GM10266 (cell line): ENCODE measurements around the gene BRF1.

Experiments used
- DNase-seq: peaks from one replicate; pipeline ENCODE4 v3.0.0; 2012; ENCODE audit errors: extremely low spot score
- CTCF ChIP-seq: IDR thresholded peaks from 2 replicates; pipeline ENCODE4 v1.5.1; 2012; ENCODE audit warnings: mild to moderate bottlenecking, low read depth; ENCODE audit not compliant: control insufficient read depth, insufficient read depth; ENCODE audit errors: missing control alignments

The BRF1 gene

GRCh38 chr14:105185001-105185400, 115.8 kb downstream of the BRF1 start:
- TF ChIP-seq CTCF = no peak
- DNase-seq = no peak

- TF ChIP-seq CTCF = no peak
- no peak for DNase-seq
These were observed 116.3 kb downstream of the BRF1 start for GRCh38 chr14:105184461-105184860.

DNA sequence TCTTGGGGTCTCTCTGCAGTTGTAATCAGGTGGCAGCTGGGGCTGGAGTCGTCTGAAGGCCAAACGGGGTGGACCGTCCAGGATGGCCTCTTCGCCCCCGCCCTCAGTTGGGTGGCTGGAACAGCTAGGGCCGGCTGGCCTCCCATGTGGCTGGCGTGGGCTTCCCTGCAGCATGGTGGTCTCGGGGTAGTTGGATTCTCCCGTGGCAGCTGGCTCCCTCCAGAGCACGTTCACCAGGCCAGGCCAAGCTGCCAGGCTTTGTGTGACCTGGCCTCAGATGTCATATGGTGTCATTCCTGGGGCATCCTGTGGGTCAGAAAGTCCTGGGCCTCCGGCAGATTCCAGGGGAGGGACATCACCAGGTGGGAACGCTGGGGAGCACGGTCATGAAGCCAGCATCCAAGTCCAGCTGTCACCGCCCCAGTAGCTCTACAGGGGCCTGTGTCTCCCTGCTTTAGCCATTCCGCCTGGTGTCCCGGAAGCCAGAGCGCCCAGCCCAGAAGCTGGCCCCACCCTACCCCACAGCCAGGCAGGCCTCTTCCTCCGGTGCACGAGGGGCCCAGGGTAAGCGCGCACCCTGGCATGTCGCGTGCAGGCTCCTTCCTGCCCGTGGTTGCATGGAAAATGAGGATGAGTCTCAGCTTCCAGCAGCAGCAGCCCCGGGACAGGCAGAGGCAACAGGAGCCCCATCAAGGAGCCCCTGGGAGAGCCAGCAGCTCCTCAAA, 118.3 kb downstream of the BRF1 start:
- no peak for DNase-seq
- no peak for TF ChIP-seq CTCF

- no peak for DNase-seq
These were observed 119.1 kb downstream of the BRF1 start for GRCh38 chr14:105181549-105182295.

GRCh38 chr14:105180592-105181548, 119.9 kb downstream of the BRF1 start, which contains the start of gene NUDT14:
Gene NUDT14 (minus strand): TSS chr14:105181312. CDS start chr14:105181209, 103 bp downstream.
- no peak for TF ChIP-seq CTCF
- peak; percentile 97 for DNase-seq

More at GRCh38 chr14:105181549-105182295, 119.1 kb downstream of the BRF1 start:
- TF ChIP-seq CTCF = no peak

GRCh38 chr14:105179191-105179590, 121.6 kb downstream of the BRF1 start:
- DNase-seq = no peak
- TF ChIP-seq CTCF = no peak
